Loucy (cell line): Measurements from ENCODE around the gene C1orf141.

Experiments
- H2AFZ ChIP-seq: fragments of 200-600 bp; sonication (generic); 2 replicates; pipeline ENCODE4 v1.6.0; 2016; ENCODE audit warnings: antibody characterized with exemption, mild to moderate bottlenecking, low read length, moderate library complexity
- H3F3A ChIP-seq: fragments of 200-600 bp; 2 replicates; pipeline ENCODE4 v1.6.0; 2016; ENCODE audit warnings: antibody characterized with exemption, low read depth, mild to moderate bottlenecking
- H3K27me3 ChIP-seq: fragments of 200-600 bp; sonication (generic); 2 replicates; pipeline ENCODE4 v1.6.1; 2014; ENCODE audit warnings: low read length, mild to moderate bottlenecking; ENCODE audit not compliant: insufficient read depth, poor library complexity, severe bottlenecking
- H3K36me3 ChIP-seq: fragments of 200-600 bp; sonication (generic); 2 replicates; pipeline ENCODE4 v1.6.1; 2016; ENCODE audit warnings: low read length; ENCODE audit not compliant: insufficient read depth
- H3K4me1 ChIP-seq: fragments of 200-600 bp; sonication (generic); 2 replicates; pipeline ENCODE4 v1.5.1; 2014; ENCODE audit warnings: low read length, mild to moderate bottlenecking; ENCODE audit not compliant: insufficient read depth, poor library complexity, severe bottlenecking
- H3K4me2 ChIP-seq: fragments of 200-600 bp; sonication (generic); 2 replicates; pipeline ENCODE4 v1.6.0; 2014; ENCODE audit warnings: antibody characterized with exemption, low read length, low read depth, mild to moderate bottlenecking; ENCODE audit not compliant: poor library complexity, severe bottlenecking
- H3K4me3 ChIP-seq: fragments of 200-600 bp; sonication (generic); 2 replicates; pipeline ENCODE4 v1.5.1; 2014; ENCODE audit warnings: low read length, mild to moderate bottlenecking, mixed read lengths; ENCODE audit not compliant: poor library complexity, severe bottlenecking
- H3K79me2 ChIP-seq: fragments of 200-600 bp; sonication (generic); 2 replicates; pipeline ENCODE4 v1.6.1; 2014; ENCODE audit warnings: low read length; ENCODE audit not compliant: insufficient read depth
- H3K9ac ChIP-seq: fragments of 200-600 bp; sonication (generic); 2 replicates; pipeline ENCODE4 v1.6.0; 2014; ENCODE audit warnings: mild to moderate bottlenecking, low read depth, low read length, moderate library complexity; ENCODE audit not compliant: poor library complexity, severe bottlenecking
- H3K9me2 ChIP-seq: fragments of 200-600 bp; sonication (generic); replicated peaks from 2 replicates; pipeline ENCODE4 v1.6.1; 2016; ENCODE audit warnings: low read depth, low read length, mixed read lengths
- H3K9me3 ChIP-seq: fragments of 200-600 bp; sonication (generic); 2 replicates; pipeline ENCODE4 v1.6.1; 2014; ENCODE audit warnings: mild to moderate bottlenecking, antibody characterized with exemption, low read length, low read depth; ENCODE audit not compliant: insufficient read depth
- H4K20me1 ChIP-seq: fragments of 200-600 bp; sonication (generic); 2 replicates; pipeline ENCODE4 v1.6.0; 2014; ENCODE audit warnings: antibody characterized with exemption, low read length, mild to moderate bottlenecking; ENCODE audit not compliant: insufficient read depth, poor library complexity, severe bottlenecking
- CTCF ChIP-seq: fragments of 200-600 bp; sonication (generic); conservative IDR thresholded peaks from 2 replicates; pipeline ENCODE4 v1.5.1; 2014; ENCODE audit warnings: mild to moderate bottlenecking, antibody characterized with exemption, low read length
- EZH2phosphoT487 ChIP-seq: fragments of 200-600 bp; IDR thresholded peaks from 2 replicates; pipeline ENCODE4 v1.6.1; 2018; ENCODE audit warnings: antibody characterized with exemption, mild to moderate bottlenecking, moderate library complexity, borderline replicate concordance

C1orf141 gene

GRCh38 chr1:67173988-67174387, 39.2 kb upstream of the C1orf141 start:
- Histone ChIP-seq H3K27me3 (peaks cover 68% of the 10 kb centered on the region), H2AFZ (no peak overlapping the region), H4K20me1 (no peaks in the 10 kb centered on the region), H3F3A (no peaks in the 10 kb centered on the region), H3K79me2 (no peaks in the 10 kb centered on the region), H3K9me3 (no peaks in the 10 kb centered on the region), H3K4me3 (no peak overlapping the region), H3K4me2 (no peak overlapping the region), H3K9me2 (no peaks in the 10 kb centered on the region), H3K9ac (no peak overlapping the region), H3K4me1 (peaks cover 19% of the 10 kb centered on the region), H3K36me3 (no peaks in the 10 kb centered on the region)
- TF ChIP-seq CTCF (no peak), EZH2phosphoT487 (no peak)

DNA sequence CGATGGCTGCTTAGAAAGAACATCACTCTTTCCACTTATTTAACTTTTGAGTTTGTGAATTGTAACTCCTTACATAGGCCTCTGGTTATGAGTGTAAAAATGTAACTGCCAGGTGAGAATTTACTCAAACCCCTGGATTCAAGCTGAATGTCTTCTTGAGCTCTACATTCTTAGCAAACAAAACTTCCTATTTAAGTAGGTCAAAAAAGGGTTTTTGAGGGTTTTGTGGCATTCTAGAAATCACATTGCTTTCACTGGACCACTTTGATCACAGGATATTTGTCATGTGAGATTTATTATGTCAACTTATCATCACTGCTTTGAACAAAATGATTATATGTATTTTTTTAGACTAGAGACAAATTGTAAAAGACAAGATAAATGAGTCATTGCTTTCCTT, 37.2 kb upstream of the C1orf141 start:
- Histone ChIP-seq H3K27me3 (peaks cover 89% of the 10 kb centered on the region), H3K9me3 (no peaks in the 10 kb centered on the region), H3K9ac (no peak overlapping the region), H3K4me2 (no peak overlapping the region), H4K20me1 (no peaks in the 10 kb centered on the region), H2AFZ (no peak overlapping the region), H3K4me1 (peaks cover 19% of the 10 kb centered on the region), H3K4me3 (no peak overlapping the region), H3K9me2 (no peaks in the 10 kb centered on the region), H3K36me3 (no peaks in the 10 kb centered on the region), H3F3A (no peaks in the 10 kb centered on the region), H3K79me2 (no peaks in the 10 kb centered on the region)
- no peak for TF ChIP-seq CTCF

DNA sequence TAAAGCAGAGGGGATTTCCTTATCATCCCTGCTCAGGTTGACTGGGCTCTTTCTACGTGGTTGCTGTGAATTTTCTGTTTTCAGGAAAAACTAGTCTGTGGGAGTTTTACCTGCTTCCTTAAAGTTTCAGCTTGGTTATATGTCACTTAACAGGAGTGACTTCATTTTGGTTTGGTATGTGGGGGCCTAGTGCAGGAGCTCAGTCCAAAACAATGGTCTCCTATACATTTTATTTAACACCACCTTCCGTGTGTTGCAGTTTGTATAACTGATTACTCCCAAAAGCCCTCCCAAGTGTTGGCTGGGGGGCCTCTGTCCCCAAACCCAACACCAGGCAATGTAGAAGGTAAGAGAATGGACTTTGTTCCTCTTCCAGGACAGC, 36.8 kb upstream of the C1orf141 start:
- no peak overlapping the region for H2AFZ ChIP-seq
- H3K4me1 ChIP-seq: peaks cover 19% of the 10 kb centered on the region
- H3K9me3 ChIP-seq: no peaks in the 10 kb centered on the region
- H3K27me3 ChIP-seq: peaks cover 93% of the 10 kb centered on the region
- no peaks in the 10 kb centered on the region for H3K36me3 ChIP-seq
- no peaks in the 10 kb centered on the region for H3K79me2 ChIP-seq
- H3K9me2 ChIP-seq: no peaks in the 10 kb centered on the region
- no peak overlapping the region for H3K9ac ChIP-seq
- TF ChIP-seq CTCF: no peak
- TF ChIP-seq EZH2phosphoT487: no peak
- no peak overlapping the region for H3K4me3 ChIP-seq
- no peaks in the 10 kb centered on the region for H4K20me1 ChIP-seq
- peak overlapping the region; percentile 42 for H3K4me2 ChIP-seq
- H3F3A ChIP-seq: no peaks in the 10 kb centered on the region
